GM21619 (cell line): ENCODE results near the gene USP13.

Experiments
- ATAC-seq: cut with Tn5 transposase; IDR thresholded peaks from one replicate; pipeline ENCODE4 v1.9.1; 2021; ENCODE audit not compliant: unreplicated experiment

The USP13 gene

GRCh38 chr3:179731544-179731943 is 78.7 kb downstream of the USP13 start:
- no peak for ATAC-seq

GRCh38 chr3:179732661-179733348 is 80.0 kb downstream of the USP13 start:
- ATAC-seq: no peak

GRCh38 chr3:179733797-179734196 is 81.0 kb downstream of the USP13 start:
- no peak for ATAC-seq

- no peak for ATAC-seq
These were observed 81.8 kb downstream of the USP13 start for GRCh38 chr3:179734497-179735281.

GRCh38 chr3:179735321-179735720 is 82.5 kb downstream of the USP13 start:
- no peak for ATAC-seq

GRCh38 chr3:179738998-179739397 is 86.2 kb downstream of the USP13 start:
- no peak for ATAC-seq

GRCh38 chr3:179739816-179740594 is 87.2 kb downstream of the USP13 start:
- ATAC-seq: no peak

- no peak for ATAC-seq
These were observed 91.1 kb downstream of the USP13 start for GRCh38 chr3:179743913-179744312.

GRCh38 chr3:179744667-179745066 is 91.8 kb downstream of the USP13 start:
- ATAC-seq: no peak

GRCh38 chr3:179745079-179745478 is 92.2 kb downstream of the USP13 start:
- no peak for ATAC-seq

GRCh38 chr3:179745716-179746115 is 92.9 kb downstream of the USP13 start:
- no peak for ATAC-seq

- ATAC-seq: no peak
These were observed 98.0 kb downstream of the USP13 start for GRCh38 chr3:179750720-179751328.

GRCh38 chr3:179760944-179761343 is 108.1 kb downstream of the USP13 start:
- ATAC-seq: no peak

GRCh38 chr3:179765396-179765795 is 112.6 kb downstream of the USP13 start:
- no peak for ATAC-seq

- no peak for ATAC-seq
These were observed 113.7 kb downstream of the USP13 start for GRCh38 chr3:179766416-179767133.

GRCh38 chr3:179768080-179768479 is 115.2 kb downstream of the USP13 start:
- no peak for ATAC-seq

GRCh38 chr3:179769411-179770247 is 116.8 kb downstream of the USP13 start:
- no peak for ATAC-seq

- ATAC-seq: no peak
These were observed 119.0 kb downstream of the USP13 start for GRCh38 chr3:179771797-179772196.

GRCh38 chr3:179772297-179772696 is 119.5 kb downstream of the USP13 start:
- no peak for ATAC-seq
